T-helper 2 cell treated with Interferon-gamma antibody and Interleukin-4, amounts not matched to agents 5 μg/mL and 100 μg/mL, for 36 hours (primary cell): ENCODE data around the gene CERCAM.

Experiments used
- DNase-seq: peaks from one replicate; pipeline ENCODE4 v3.0.0; 2021; ENCODE audit warnings: low spot score
- H3K27ac Mint-ChIP-seq: one replicate; pipeline ENCODE4 v1.8.0; 2021; ENCODE audit warnings: mild to moderate bottlenecking, mixed read lengths
- H3K27me3 Mint-ChIP-seq: one replicate; pipeline ENCODE4 v1.8.0; 2021; ENCODE audit warnings: low read depth, mixed read lengths
- H3K36me3 Mint-ChIP-seq: one replicate; pipeline ENCODE4 v1.8.0; 2021; ENCODE audit warnings: low read depth, mixed read lengths
- H3K4me1 Mint-ChIP-seq: one replicate; pipeline ENCODE4 v1.8.0; 2021; ENCODE audit warnings: low read depth, mixed read lengths
- H3K4me3 Mint-ChIP-seq: one replicate; pipeline ENCODE4 v1.8.0; 2022; ENCODE audit warnings: mild to moderate bottlenecking, moderate library complexity, mixed read lengths
- H3K9me3 Mint-ChIP-seq: one replicate; pipeline ENCODE4 v1.8.0; 2021; ENCODE audit warnings: mixed read lengths

Gene CERCAM

GRCh38 chr9:128479262-128479661 is 58.6 kb downstream of the CERCAM start:
- H3K27ac Mint-ChIP-seq = no peak overlapping the region
- H3K4me1 Mint-ChIP-seq = no peaks in the 10 kb centered on the region
- no peak for DNase-seq
- H3K27me3 Mint-ChIP-seq = no peaks in the 10 kb centered on the region
- H3K4me3 Mint-ChIP-seq = no peak overlapping the region
- peaks cover 46% of the 10 kb centered on the region for H3K36me3 Mint-ChIP-seq
- no peaks in the 10 kb centered on the region for H3K9me3 Mint-ChIP-seq

- Mint-ChIP-seq H3K27me3 (no peaks in the 10 kb centered on the region), H3K36me3 (peaks cover 42% of the 10 kb centered on the region), H3K4me3 (no peak overlapping the region), H3K27ac (no peak overlapping the region), H3K4me1 (no peaks in the 10 kb centered on the region), H3K9me3 (no peaks in the 10 kb centered on the region)
- no peak for DNase-seq
Observed at GRCh38 chr9:128481561-128481960, 60.9 kb downstream of the CERCAM start.

- no peaks in the 10 kb centered on the region for H3K9me3 Mint-ChIP-seq
- H3K36me3 Mint-ChIP-seq = peaks cover 44% of the 10 kb centered on the region
- no peak overlapping the region for H3K4me3 Mint-ChIP-seq
- no peak overlapping the region for H3K27ac Mint-ChIP-seq
- H3K27me3 Mint-ChIP-seq = no peaks in the 10 kb centered on the region
- H3K4me1 Mint-ChIP-seq = no peaks in the 10 kb centered on the region
- no peak for DNase-seq
Observed at GRCh38 chr9:128482186-128482585, 61.5 kb downstream of the CERCAM start.

GRCh38 chr9:128484686-128485413 is 64.2 kb downstream of the CERCAM start:
- no peaks in the 10 kb centered on the region for H3K4me1 Mint-ChIP-seq
- no peaks in the 10 kb centered on the region for H3K27me3 Mint-ChIP-seq
- no peak overlapping the region for H3K27ac Mint-ChIP-seq
- no peak overlapping the region for H3K4me3 Mint-ChIP-seq
- H3K9me3 Mint-ChIP-seq = no peaks in the 10 kb centered on the region
- H3K36me3 Mint-ChIP-seq = peaks cover 49% of the 10 kb centered on the region
- no peak for DNase-seq

- Mint-ChIP-seq H3K4me3 (no peak overlapping the region), H3K27me3 (no peaks in the 10 kb centered on the region), H3K9me3 (no peaks in the 10 kb centered on the region), H3K4me1 (no peaks in the 10 kb centered on the region), H3K36me3 (peaks cover 51% of the 10 kb centered on the region), H3K27ac (no peak overlapping the region)
- DNase-seq = no peak
Observed at GRCh38 chr9:128485414-128485855, 64.8 kb downstream of the CERCAM start.

GRCh38 chr9:128486201-128486600 is 65.5 kb downstream of the CERCAM start:
- Mint-ChIP-seq H3K36me3 (peaks cover 53% of the 10 kb centered on the region), H3K4me3 (no peak overlapping the region), H3K9me3 (no peaks in the 10 kb centered on the region), H3K27ac (no peak overlapping the region), H3K4me1 (no peaks in the 10 kb centered on the region), H3K27me3 (no peaks in the 10 kb centered on the region)
- no peak for DNase-seq
